HepG2 (cell line): ENCODE data around the gene BCL6B. TPM values are rescaled to one million over a fixed set of nuclear protein-coding genes. Genes with fewer than 3 reads are reported as not detected.

Experiments used
- CBX1 ChIP-seq: IDR thresholded peaks from one replicate; pipeline ENCODE4 v1.6.1; 2016; ENCODE audit warnings: antibody characterized with exemption, low read depth
- CCAR2 ChIP-seq: fragments of 200-400 bp; formaldehyde crosslinking; optimal IDR thresholded peaks from 2 replicates; pipeline ENCODE3; 2018; ENCODE audit warnings: low read depth, mild to moderate bottlenecking, low read length, moderate library complexity
- CENPT ChIP-seq: sonication (generic); formaldehyde crosslinking; IDR thresholded peaks from 2 replicates; pipeline ENCODE4 v1.8.0; 2022; ENCODE audit warnings: low read depth, mild to moderate bottlenecking, moderate library complexity, missing genetic modification reagents
- FOXK1 ChIP-seq: sonication (generic); formaldehyde crosslinking; IDR thresholded peaks from 2 replicates; pipeline ENCODE4 v1.4.0; 2020; ENCODE audit warnings: low read depth, missing genetic modification reagents, borderline replicate concordance
- KDM2A ChIP-seq: sonication (generic); formaldehyde crosslinking; IDR thresholded peaks from 2 replicates; pipeline ENCODE4 v1.4.0; 2020; ENCODE audit warnings: low read depth, missing genetic modification reagents, borderline replicate concordance
- MTF2 ChIP-seq: sonication (generic); formaldehyde crosslinking; IDR thresholded peaks from 2 replicates; pipeline ENCODE4 v1.5.0; 2020; ENCODE audit warnings: missing genetic modification reagents, borderline replicate concordance
- PHF20 ChIP-seq: sonication (generic); formaldehyde crosslinking; IDR thresholded peaks from 2 replicates; pipeline ENCODE4 v1.5.0; 2020; ENCODE audit warnings: mild to moderate bottlenecking, missing genetic modification reagents
- RARG ChIP-seq: sonication (generic); formaldehyde crosslinking; IDR thresholded peaks from 2 replicates; pipeline ENCODE4 v1.4.0; 2020; ENCODE audit warnings: low read depth, mild to moderate bottlenecking, missing genetic modification reagents
- SP4 ChIP-seq: sonication (generic); formaldehyde crosslinking; IDR thresholded peaks from 2 replicates; pipeline ENCODE4 v1.8.1; 2023; ENCODE audit warnings: mild to moderate bottlenecking, missing genetic modification reagents
- TMF1 ChIP-seq: sonication (generic); formaldehyde crosslinking; IDR thresholded peaks from 2 replicates; pipeline ENCODE4 v1.8.1; 2022; ENCODE audit warnings: low read depth, missing genetic modification reagents
- ZNF326 ChIP-seq: sonication (generic); formaldehyde crosslinking; IDR thresholded peaks from 2 replicates; pipeline ENCODE4 v1.4.0; 2020; ENCODE audit warnings: missing genetic modification reagents, borderline replicate concordance
- ZNF343 ChIP-seq: sonication (generic); formaldehyde crosslinking; IDR thresholded peaks from 2 replicates; pipeline ENCODE4 v1.4.0; 2020; ENCODE audit warnings: mild to moderate bottlenecking, missing genetic modification reagents
- ZNF570 ChIP-seq: sonication (generic); formaldehyde crosslinking; IDR thresholded peaks from 2 replicates; pipeline ENCODE4 v1.4.0; 2020; ENCODE audit warnings: mild to moderate bottlenecking, missing genetic modification reagents, borderline replicate concordance
- ZSCAN20 ChIP-seq: sonication (generic); formaldehyde crosslinking; IDR thresholded peaks from 2 replicates; pipeline ENCODE4 v1.4.0; 2020; ENCODE audit warnings: missing genetic modification reagents, mild to moderate bottlenecking, borderline replicate concordance
- ZSCAN31 ChIP-seq: sonication (generic); formaldehyde crosslinking; IDR thresholded peaks from 2 replicates; pipeline ENCODE4 v1.5.0; 2020; ENCODE audit warnings: low read depth, mild to moderate bottlenecking, missing genetic modification reagents
- polyA plus RNA-seq, 8 experiments: library from polyadenylated mRNA; depleted of rRNA in 3 of 8; stranded (reverse) in 7 of 8; unstranded in 1 of 8; fragments of >200 nt; fragmentation: Illumina TruSeq in 4 of 8; extraction: Trizol in 4 of 8; gene quantifications; 2 replicates each; pipeline versions ENCODE4 v1.2.1 to v1.2.3, GENCODE V29; 2011 to 2016; ENCODE audit warnings: low read depth in 4 of 8, missing spikeins in 1 of 8, mixed read lengths in 1 of 8; ENCODE audit not compliant: insufficient read depth in 1 of 8
- total RNA-seq, 5 experiments: library from RNA; depleted of rRNA; stranded (reverse); fragments of >200 nt; fragmentation: Illumina TruSeq; extraction: Trizol; gene quantifications; 2 replicates each; pipeline ENCODE4 v1.2.3, GENCODE V29; 2016; ENCODE audit warnings: low read depth in 1 of 5
- TF ChIP-seq, protein P1 (sequence below): sonication (generic); formaldehyde crosslinking; IDR thresholded peaks from 2 replicates; pipeline ENCODE4; 2020; ENCODE audit warnings: missing genetic modification reagents, mild to moderate bottlenecking, borderline replicate concordance
- TF ChIP-seq, protein P2 (sequence below): sonication (generic); formaldehyde crosslinking; IDR thresholded peaks from 2 replicates; pipeline ENCODE4 v1.4.0; 2020; ENCODE audit warnings: missing genetic modification reagents
- TF ChIP-seq, protein P3 (sequence below): sonication (generic); formaldehyde crosslinking; IDR thresholded peaks from 2 replicates; pipeline ENCODE4 v1.5.1; 2020; ENCODE audit warnings: missing genetic modification reagents, mild to moderate bottlenecking, borderline replicate concordance

BCL6B gene
- total and polyA plus RNA-seq, 2 of the 13 experiments (the other 11 are each of a cell fraction or from before 2014, with no cell fraction given) = not detected

DNA sequence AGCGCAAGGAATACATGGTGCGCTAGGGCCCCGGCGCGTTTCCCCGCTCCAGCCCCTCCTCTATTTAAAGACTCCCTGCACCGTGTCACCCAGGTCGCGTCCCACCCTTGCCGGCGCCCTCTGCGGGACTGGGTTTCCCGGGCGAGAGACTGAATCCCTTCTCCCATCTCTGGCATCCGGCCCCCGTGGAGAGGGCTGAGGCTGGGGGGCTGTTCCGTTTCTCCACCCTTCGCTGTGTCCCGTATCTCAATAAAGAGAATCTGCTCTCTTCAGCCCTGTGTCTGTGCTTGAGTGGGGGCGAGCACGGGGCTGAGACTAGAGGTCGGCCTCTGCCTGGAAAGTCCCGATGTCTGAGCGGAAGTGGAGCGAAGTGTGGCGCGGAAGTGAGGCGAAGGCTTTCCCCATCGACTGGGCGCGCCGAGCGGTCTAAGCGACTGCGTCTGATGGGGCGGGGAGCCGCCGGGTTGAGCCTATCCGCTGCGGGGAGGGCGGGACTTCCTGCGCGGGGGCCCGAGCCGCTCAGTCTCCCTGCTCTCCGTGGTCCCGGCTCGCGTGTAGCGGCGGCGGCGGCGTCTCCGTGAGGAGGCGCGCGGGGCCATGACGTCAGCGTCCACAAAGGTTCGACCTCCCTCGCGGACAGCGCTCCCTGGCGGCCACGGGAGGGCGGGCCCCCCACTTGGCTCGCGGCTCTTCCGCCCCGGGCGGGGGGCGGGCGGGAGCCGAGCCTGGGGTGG is 8.4 kb upstream of the BCL6B start (continued):
- TF ChIP-seq, protein P1, sequence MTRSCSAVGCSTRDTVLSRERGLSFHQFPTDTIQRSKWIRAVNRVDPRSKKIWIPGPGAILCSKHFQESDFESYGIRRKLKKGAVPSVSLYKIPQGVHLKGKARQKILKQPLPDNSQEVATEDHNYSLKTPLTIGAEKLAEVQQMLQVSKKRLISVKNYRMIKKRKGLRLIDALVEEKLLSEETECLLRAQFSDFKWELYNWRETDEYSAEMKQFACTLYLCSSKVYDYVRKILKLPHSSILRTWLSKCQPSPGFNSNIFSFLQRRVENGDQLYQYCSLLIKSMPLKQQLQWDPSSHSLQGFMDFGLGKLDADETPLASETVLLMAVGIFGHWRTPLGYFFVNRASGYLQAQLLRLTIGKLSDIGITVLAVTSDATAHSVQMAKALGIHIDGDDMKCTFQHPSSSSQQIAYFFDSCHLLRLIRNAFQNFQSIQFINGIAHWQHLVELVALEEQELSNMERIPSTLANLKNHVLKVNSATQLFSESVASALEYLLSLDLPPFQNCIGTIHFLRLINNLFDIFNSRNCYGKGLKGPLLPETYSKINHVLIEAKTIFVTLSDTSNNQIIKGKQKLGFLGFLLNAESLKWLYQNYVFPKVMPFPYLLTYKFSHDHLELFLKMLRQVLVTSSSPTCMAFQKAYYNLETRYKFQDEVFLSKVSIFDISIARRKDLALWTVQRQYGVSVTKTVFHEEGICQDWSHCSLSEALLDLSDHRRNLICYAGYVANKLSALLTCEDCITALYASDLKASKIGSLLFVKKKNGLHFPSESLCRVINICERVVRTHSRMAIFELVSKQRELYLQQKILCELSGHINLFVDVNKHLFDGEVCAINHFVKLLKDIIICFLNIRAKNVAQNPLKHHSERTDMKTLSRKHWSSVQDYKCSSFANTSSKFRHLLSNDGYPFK (CRISPR knock-in tag) = peak; percentile 89; the same call in 1 of the 2 replicates
- peak; percentile 99 for TF ChIP-seq KDM2A (CRISPR knock-in tag)
- TF ChIP-seq CENPT = peak; percentile 70; the same call in 1 of the 2 replicates
- TF ChIP-seq CCAR2 = no peak
- TF ChIP-seq ZNF326 (CRISPR knock-in tag) = no peak
- TF ChIP-seq, protein P2, sequence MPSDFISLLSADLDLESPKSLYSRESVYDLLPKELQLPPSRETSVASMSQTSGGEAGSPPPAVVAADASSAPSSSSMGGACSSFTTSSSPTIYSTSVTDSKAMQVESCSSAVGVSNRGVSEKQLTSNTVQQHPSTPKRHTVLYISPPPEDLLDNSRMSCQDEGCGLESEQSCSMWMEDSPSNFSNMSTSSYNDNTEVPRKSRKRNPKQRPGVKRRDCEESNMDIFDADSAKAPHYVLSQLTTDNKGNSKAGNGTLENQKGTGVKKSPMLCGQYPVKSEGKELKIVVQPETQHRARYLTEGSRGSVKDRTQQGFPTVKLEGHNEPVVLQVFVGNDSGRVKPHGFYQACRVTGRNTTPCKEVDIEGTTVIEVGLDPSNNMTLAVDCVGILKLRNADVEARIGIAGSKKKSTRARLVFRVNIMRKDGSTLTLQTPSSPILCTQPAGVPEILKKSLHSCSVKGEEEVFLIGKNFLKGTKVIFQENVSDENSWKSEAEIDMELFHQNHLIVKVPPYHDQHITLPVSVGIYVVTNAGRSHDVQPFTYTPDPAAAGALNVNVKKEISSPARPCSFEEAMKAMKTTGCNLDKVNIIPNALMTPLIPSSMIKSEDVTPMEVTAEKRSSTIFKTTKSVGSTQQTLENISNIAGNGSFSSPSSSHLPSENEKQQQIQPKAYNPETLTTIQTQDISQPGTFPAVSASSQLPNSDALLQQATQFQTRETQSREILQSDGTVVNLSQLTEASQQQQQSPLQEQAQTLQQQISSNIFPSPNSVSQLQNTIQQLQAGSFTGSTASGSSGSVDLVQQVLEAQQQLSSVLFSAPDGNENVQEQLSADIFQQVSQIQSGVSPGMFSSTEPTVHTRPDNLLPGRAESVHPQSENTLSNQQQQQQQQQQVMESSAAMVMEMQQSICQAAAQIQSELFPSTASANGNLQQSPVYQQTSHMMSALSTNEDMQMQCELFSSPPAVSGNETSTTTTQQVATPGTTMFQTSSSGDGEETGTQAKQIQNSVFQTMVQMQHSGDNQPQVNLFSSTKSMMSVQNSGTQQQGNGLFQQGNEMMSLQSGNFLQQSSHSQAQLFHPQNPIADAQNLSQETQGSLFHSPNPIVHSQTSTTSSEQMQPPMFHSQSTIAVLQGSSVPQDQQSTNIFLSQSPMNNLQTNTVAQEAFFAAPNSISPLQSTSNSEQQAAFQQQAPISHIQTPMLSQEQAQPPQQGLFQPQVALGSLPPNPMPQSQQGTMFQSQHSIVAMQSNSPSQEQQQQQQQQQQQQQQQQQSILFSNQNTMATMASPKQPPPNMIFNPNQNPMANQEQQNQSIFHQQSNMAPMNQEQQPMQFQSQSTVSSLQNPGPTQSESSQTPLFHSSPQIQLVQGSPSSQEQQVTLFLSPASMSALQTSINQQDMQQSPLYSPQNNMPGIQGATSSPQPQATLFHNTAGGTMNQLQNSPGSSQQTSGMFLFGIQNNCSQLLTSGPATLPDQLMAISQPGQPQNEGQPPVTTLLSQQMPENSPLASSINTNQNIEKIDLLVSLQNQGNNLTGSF (CRISPR knock-in tag) = no peak; the same call in 1 of the 2 replicates
- TF ChIP-seq ZNF570 (CRISPR knock-in tag) = no peak
- peak; percentile 84 for TF ChIP-seq PHF20 (CRISPR knock-in tag)
- TF ChIP-seq ZSCAN20 (CRISPR knock-in tag) = no peak
- TF ChIP-seq CBX1 = peak; percentile 88
- TF ChIP-seq, protein P3, sequence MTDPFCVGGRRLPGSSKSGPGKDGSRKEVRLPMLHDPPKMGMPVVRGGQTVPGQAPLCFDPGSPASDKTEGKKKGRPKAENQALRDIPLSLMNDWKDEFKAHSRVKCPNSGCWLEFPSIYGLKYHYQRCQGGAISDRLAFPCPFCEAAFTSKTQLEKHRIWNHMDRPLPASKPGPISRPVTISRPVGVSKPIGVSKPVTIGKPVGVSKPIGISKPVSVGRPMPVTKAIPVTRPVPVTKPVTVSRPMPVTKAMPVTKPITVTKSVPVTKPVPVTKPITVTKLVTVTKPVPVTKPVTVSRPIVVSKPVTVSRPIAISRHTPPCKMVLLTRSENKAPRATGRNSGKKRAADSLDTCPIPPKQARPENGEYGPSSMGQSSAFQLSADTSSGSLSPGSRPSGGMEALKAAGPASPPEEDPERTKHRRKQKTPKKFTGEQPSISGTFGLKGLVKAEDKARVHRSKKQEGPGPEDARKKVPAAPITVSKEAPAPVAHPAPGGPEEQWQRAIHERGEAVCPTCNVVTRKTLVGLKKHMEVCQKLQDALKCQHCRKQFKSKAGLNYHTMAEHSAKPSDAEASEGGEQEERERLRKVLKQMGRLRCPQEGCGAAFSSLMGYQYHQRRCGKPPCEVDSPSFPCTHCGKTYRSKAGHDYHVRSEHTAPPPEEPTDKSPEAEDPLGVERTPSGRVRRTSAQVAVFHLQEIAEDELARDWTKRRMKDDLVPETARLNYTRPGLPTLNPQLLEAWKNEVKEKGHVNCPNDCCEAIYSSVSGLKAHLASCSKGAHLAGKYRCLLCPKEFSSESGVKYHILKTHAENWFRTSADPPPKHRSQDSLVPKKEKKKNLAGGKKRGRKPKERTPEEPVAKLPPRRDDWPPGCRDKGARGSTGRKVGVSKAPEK (CRISPR knock-in tag) = no peak
- TF ChIP-seq TMF1 (CRISPR knock-in tag) = no peak
- TF ChIP-seq RARG (CRISPR knock-in tag) = no peak
- peak; percentile 79 for TF ChIP-seq FOXK1
- 0 out of 2 replicates have a peak, but pooled peaks have one; percentile 72 for TF ChIP-seq ZSCAN31 (CRISPR knock-in tag)
- 0 out of 2 replicates have a peak, but pooled peaks have one; percentile 9 for TF ChIP-seq MTF2 (CRISPR knock-in tag)
- TF ChIP-seq ZNF343 (CRISPR knock-in tag) = no peak
- TF ChIP-seq SP4 (CRISPR knock-in tag) = peak; percentile 86
